ENCODE results near the gene TEAD2.

TEAD2 gene

DNA sequence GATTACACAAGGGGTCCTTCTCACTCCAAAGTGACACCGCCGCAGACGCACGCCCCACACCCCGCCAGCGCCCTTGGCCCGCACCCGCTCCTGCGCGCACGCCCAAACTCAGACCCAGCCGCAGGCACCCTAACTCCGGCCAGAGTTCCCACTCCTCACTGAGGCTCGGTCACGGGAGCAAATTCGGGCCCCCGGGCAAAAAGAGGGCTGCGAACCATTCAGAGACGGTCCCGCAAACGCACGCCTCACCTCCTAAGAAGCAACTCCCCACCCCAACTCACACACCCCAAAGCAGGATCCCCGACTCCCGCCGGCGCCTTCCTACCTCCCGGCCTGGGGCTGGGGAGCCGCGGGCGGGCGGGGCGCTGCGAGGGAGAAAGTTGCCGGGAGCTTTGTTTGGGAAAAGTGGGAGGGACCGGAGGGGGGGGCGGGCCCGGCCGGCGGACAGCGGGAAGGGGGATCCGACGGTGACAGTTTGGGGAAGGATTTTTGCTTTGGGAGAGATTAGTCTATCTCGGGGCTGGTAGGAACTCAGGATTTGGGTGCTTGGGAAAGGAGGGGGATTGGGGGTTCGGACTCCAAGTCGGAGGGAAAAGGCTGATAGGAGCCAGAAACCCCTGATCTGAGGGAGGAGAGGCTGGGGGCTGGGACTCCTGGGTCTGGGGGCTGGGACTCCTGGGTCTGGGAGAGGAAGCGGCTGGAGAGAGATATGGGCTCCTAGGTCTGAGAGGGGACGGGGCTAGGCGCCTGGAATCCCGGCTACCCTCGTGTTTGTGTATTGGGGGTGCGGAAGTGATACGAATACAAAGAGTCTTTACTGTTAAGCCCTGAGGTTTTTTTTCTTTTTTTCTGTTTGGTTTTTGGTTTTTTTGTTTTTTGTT is at the start of gene TEAD2:
TEAD2 (minus strand) TSS at position 369 of the 881 bp plus-strand sequence. CDS start 2,341 bp downstream, outside the sequence.
- DNase-seq = no peak

DNA sequence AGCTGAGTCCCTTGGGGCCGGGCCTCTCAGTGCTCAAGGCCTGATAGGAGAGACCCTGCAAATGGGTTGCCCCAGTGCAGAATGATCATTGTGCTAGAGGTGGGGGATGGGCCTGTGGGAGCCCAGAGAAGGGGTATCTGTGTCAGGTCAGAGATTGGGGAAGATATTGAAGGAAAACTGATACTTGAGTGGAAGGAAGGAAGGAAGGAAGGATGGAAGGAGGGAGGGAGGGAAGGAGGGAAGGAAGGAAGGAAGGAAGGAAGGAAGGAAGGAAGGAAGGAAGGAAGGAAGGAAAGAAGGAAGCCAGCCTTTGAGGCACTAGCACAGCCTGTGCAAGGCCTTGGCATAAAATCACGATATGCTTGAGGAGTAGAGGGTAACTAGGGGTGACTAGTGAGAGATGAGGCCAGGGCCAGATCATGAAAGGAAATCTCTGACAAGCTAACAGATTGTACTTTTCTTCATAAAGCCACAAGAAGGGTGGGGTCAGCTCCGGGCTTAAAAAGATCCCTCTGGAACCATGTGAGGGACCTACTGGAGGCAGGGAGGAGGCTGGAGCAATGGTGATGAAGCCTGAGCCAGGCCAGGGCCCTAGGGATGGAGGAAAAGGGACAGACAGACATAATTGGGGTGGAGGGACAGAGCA is 49.6 kb upstream of the TEAD2 start:
- DNase-seq = no peak

GRCh38 chr19:49409441-49410029 is 47.3 kb upstream of the TEAD2 start:
- no peak for DNase-seq

- DNase-seq = no peak
These were observed 46.7 kb upstream of the TEAD2 start for GRCh38 chr19:49408816-49409440.

GRCh38 chr19:49407482-49408015 is 45.3 kb upstream of the TEAD2 start:
- DNase-seq = no peak

DNA sequence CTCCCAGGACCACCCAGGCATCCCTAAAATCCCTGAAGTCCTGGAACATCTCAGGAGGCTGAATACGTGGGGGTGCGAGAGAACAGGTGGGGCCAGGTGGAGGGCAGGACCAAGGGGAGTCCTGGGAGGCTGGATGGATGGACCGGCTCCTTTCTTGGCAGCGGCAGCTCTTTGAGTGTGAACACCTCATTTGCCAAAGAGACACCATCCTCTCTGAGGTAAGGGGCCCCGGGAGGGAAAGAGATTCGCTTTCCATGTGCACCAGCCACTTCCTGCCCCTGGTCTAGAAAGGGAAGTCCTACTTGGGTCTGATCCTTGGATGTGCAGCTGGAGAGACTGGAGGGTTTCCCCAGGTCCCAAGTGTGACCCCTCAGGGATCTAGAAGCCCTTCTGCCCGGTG is 44.9 kb upstream of the TEAD2 start:
- DNase-seq = no peak

DNA sequence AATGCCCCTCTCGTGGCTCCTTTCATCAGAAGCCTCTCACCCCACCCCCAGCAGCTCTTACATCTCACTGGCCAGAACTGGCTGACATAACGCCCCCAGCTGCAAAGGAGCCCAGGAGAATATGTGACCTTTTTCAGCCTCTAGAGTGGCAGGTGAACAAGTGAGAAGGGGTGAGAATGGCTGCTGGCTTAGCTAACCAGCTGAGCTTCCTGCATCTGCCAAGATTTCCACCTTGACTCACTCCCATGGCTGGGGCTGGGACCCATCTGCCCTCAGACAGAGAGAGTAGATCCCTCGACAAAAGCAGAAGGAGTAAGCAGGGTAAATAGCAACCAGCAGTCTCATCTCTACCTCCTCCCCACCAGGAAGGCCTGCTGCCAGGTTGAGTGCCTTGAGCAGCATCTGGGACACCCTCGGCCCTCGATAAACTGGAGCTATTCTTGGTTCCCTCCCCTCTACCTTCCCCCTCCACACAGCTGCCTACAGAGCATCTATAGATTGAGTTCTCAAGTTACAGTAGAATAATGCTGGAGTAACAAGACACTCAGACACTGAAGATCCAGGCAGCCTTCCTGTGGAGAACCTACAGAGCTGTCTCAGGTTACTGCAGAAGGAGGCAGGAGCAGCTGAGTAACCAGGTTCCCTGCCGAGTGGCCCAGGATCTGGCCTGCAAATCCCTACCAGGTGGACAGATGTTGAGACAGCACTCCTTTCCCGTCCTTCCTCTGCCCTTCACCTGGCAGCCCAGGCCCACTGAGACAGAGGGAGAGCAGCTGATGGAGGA is 41.4 kb upstream of the TEAD2 start:
- peak; percentile 77 for DNase-seq

GRCh38 chr19:49400029-49400428 is 37.8 kb upstream of the TEAD2 start:
- DNase-seq = no peak

GRCh38 chr19:49398931-49399330 is 36.7 kb upstream of the TEAD2 start:
- no peak for DNase-seq

GRCh38 chr19:49398001-49398615 is 35.9 kb upstream of the TEAD2 start:
- no peak for DNase-seq

DNA sequence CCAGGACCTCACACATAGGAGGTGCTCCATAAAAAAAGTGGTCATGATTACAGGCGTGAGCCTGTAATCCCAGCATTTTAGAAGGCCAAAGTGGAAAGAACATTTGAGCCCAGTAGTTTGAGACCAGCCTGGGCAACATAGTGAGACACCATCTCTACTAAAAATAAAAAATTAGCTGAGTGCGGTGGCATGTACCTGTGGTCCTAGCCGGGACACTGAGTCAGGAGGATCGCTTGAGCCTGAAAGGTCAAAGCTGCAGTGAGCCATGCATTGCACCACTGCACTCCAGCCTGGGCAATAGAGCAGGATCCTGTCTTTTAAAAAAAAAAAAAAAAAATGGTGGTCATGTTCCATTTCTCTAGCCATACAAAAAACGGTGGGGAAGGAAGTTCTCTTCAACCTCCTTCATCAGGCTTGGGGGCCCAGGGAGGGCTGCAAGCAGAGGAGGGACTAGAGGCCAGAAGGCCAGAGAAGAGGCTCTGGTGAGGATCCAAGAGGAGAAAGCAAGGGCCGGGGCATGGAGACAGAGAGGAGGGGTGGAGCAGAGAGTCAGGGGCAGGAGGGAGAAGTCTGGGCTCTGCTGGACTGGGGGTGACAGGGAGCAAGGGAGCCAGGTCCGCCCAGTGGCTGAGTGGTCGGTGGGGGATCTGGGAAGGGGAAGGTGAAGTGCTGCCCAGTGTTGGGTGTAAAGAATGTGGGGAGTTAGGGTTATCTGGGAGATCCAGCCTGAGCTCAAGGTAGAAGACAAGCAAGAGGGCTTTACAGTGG is 34.7 kb upstream of the TEAD2 start:
- DNase-seq = no peak

GRCh38 chr19:49395581-49396407 is 33.6 kb upstream of the TEAD2 start:
- no peak for DNase-seq

DNA sequence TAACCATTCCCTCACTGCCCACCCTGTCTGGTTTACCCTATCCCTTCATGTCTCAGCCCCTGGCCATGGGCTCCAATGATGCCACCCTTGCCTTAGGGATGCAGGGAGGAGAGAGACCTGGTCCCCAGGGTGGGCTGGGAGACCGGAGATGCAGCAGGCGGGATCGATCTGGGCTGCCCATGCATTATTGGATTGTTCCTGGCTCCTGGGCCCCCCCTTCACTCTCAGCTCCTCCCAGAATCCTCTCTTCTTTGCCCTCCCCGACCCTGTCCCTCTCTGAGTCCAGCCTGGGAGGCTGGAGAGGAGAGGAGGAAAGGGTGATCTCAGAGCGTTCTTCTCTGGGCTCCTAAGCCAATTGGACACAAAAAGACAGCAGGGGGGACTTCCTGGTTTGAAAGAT is 31.7 kb upstream of the TEAD2 start:
- no peak for DNase-seq

- DNase-seq = peak; percentile 81 to 85
These were observed 29.6 kb upstream of the TEAD2 start for GRCh38 chr19:49391581-49392399.

DNA sequence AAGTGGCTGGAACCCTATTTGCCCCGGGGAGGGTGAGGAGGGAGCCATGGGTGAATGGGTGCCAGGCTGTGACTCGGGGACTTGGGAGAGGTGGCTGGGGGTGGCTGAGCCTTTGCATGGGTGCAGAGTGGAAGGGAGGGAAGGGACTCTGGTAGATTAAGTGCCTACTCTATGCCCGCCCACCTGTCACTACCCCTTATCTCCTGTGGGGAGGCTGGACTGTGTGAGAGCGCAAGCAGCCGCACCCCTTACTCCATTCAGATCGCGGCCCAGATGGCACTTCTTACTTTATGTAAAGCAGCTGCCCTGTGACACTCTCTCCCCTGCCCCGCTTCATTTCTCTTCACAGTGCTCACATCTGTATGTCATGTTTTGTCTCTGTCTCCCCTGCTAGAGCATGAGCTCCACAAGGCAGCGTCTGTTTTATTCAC is 28.7 kb upstream of the TEAD2 start:
- no peak for DNase-seq

GRCh38 chr19:49390131-49390928 is 28.1 kb upstream of the TEAD2 start:
- no peak for DNase-seq

DNA sequence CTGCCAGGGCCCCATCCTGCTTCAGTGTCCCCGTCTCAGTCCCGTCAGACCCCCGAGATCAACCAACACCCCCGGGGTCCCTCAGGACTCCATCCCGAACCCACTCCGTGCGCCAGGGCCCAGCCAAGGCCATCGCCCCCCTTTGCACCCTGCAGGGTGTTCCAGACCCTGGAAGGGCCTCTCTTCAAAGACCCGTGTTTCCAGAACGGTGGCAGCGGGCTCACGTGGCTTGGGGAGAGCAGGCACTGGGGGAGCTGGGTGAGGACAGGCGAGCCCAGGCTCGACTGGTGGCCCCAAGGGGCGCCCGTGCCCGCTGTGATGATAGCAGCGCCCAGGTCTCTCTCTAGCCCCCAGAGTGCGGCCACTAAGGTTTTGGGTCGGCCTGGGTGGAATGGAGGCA is 27.2 kb upstream of the TEAD2 start:
- DNase-seq = no peak

- DNase-seq = peak; percentile 86 to 89
These were observed 25.7 kb upstream of the TEAD2 start, which contains the start of gene KASH5 for GRCh38 chr19:49387936-49388372. Gene KASH5, plus strand, starts transcription at chr19:49388249. Its CDS starts 2,635 bp downstream, at chr19:49390884.

Measured in NCI-H1930 (cell line).